Measurements from ENCODE around the gene TTC7B. TPM values are rescaled to one million over a fixed set of nuclear protein-coding genes. Genes with fewer than 3 reads are reported as not detected.

TTC7B gene
- total RNA-seq, 2 experiments from 2014 or later: 1.2 to 1.3 TPM

DNA sequence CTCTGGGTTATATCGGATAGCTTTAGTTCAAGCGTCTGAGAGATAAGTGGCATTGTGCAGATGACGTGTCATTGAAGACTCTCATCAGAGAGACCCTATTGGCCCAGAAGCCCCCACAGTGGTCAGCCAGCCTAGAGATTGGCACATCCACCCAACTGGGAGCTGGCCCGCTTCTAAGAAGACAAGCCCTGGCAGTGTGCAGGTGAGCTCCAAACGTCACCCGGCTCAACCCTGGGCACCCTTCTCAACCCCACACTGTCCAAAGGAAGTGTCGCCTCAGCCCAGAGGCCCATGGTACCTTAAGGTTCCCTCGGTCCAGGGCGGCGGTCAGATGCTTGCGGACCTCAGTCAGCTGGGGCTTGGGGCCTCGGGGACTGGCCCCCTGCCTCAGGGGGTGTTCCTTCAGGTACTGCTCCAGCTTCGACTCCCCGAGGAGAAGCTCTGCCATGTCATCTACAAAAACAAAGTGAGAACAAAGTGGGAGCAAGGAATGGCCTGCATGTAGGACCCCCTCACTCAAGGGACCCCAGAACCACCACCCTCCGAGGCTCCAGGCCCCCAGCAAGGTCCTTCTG is 30.3 kb downstream of the TTC7B start:
- Mint-ChIP-seq H3K4me1 (ENCODE audit: low read depth) (no peaks in the 10 kb centered on the region), H3K4me3 (no peak overlapping the region), H3K9me3 (no peaks in the 10 kb centered on the region), H3K27ac (no peak overlapping the region), H3K36me3 (ENCODE audit: low read depth) (no peaks in the 10 kb centered on the region), H3K27me3 (no peaks in the 10 kb centered on the region)
- DNase-seq: no peak
- Histone ChIP-seq H3K9me3 (ENCODE audit: control insufficient read depth in 1 of 2, insufficient read depth in 1 of 2, low read length in 2 of 2) (no peaks in the 10 kb centered on the region), H3K4me3 (ENCODE audit: low read length) (no peak overlapping the region), H3K36me3 (ENCODE audit: insufficient read depth, low read length) (no peaks in the 10 kb centered on the region), H3K27me3 (ENCODE audit: control insufficient read depth in 1 of 2, insufficient read depth in 2 of 2, low read length in 2 of 2) (no peaks in the 10 kb centered on the region), H3K4me1 (ENCODE audit: insufficient read depth, low read length) (no peaks in the 10 kb centered on the region), H3K27ac (ENCODE audit: low read depth in 1 of 2, low read length in 2 of 2) (no peak overlapping the region)
- intact Hi-C loops (cut with DNase I, micrococcal nuclease): no loop called here
- ChIA-PET POLR2A (no interaction called here), CTCF (no interaction called here)
- no peak for ATAC-seq (ENCODE audit: poor library complexity)
- TF ChIP-seq, protein P1, sequence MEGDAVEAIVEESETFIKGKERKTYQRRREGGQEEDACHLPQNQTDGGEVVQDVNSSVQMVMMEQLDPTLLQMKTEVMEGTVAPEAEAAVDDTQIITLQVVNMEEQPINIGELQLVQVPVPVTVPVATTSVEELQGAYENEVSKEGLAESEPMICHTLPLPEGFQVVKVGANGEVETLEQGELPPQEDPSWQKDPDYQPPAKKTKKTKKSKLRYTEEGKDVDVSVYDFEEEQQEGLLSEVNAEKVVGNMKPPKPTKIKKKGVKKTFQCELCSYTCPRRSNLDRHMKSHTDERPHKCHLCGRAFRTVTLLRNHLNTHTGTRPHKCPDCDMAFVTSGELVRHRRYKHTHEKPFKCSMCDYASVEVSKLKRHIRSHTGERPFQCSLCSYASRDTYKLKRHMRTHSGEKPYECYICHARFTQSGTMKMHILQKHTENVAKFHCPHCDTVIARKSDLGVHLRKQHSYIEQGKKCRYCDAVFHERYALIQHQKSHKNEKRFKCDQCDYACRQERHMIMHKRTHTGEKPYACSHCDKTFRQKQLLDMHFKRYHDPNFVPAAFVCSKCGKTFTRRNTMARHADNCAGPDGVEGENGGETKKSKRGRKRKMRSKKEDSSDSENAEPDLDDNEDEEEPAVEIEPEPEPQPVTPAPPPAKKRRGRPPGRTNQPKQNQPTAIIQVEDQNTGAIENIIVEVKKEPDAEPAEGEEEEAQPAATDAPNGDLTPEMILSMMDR (IDR thresholded peaks at IDR 0.05): no peak

DNA sequence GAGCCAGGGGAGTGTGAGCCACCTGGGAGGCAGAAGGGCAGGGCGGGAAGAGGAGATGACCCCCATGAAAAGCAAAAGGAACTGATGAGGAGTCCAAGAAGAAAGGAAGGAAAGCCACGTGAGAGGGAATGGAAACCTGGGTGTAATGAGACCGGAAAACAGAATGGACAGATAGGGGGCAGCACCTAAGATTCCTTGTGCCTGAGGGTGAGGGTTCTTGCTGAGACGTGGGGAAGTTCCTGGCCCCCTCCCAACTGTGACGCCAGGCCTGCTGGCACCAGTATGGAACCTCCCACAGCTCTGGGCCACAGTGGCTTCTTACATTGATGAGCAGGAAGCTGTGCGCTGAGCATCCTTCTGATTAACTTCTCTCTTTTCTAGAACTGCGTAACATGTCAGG is 30.8 kb downstream of the TTC7B start:
- Mint-ChIP-seq H3K4me1 (ENCODE audit: low read depth) (no peaks in the 10 kb centered on the region), H3K4me3 (no peak overlapping the region), H3K27ac (no peak overlapping the region), H3K27me3 (no peaks in the 10 kb centered on the region), H3K9me3 (no peaks in the 10 kb centered on the region), H3K36me3 (ENCODE audit: low read depth) (no peaks in the 10 kb centered on the region)
- Histone ChIP-seq H3K4me3 (ENCODE audit: low read length) (no peak overlapping the region), H3K27me3 (ENCODE audit: control insufficient read depth in 1 of 2, insufficient read depth in 2 of 2, low read length in 2 of 2) (no peaks in the 10 kb centered on the region), H3K36me3 (ENCODE audit: insufficient read depth, low read length) (no peaks in the 10 kb centered on the region), H3K4me1 (ENCODE audit: insufficient read depth, low read length) (no peaks in the 10 kb centered on the region), H3K9me3 (ENCODE audit: control insufficient read depth in 1 of 2, insufficient read depth in 1 of 2, low read length in 2 of 2) (no peaks in the 10 kb centered on the region), H3K27ac (ENCODE audit: low read depth in 1 of 2, low read length in 2 of 2) (no peak overlapping the region)
- DNase-seq: peak in 2 of 14 experiments; percentile 41 to 51
- ATAC-seq (ENCODE audit: poor library complexity): no peak
- intact Hi-C loops (cut with DNase I, micrococcal nuclease): no loop called here
- ChIA-PET CTCF (no interaction called here), POLR2A (no interaction called here)
- TF ChIP-seq, protein P1 (IDR thresholded peaks at IDR 0.05): no peak

DNA sequence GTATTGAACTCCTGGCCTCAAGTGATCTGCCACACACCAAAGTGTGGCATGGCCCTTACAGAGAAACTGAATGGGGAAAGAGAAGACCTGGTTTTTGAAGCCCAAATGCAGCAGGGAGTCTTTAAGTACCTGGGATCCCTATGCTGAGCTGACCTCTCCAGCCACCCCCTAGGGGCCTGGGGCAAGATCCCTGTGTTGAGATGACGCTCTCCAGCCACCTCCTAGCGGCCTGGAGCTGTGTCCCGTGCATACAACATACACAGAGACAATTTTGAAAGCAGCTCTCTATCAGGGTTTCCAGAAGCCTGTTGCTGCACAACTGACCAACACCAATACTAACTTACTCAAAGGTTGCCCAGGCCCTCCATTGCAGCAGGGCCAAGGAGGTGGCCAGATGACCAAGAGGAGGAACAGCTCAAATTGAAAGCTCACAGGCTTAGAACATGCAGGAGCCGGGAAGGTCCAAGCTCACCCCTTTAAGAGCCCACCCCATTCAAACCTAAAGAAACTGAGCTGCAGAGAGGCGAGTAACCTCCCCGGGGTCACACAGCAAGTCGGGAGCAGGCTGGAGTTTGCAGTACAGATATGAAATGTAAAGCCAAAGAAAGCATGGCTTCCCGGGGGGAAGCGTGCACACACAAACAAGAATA is 31.5 kb downstream of the TTC7B start:
- DNase-seq (no peak), ATAC-seq (ENCODE audit: poor library complexity) (no peak)
- POLR2A ChIA-PET: no interaction called here
- no peaks in the 10 kb centered on the region for H3K4me1 Mint-ChIP-seq (ENCODE audit: low read depth)
- H3K9me3 ChIP-seq (ENCODE audit: control insufficient read depth in 1 of 2, insufficient read depth in 1 of 2, low read length in 2 of 2): no peaks in the 10 kb centered on the region
- no peaks in the 10 kb centered on the region for H3K36me3 Mint-ChIP-seq (ENCODE audit: low read depth)
- H3K36me3 ChIP-seq (ENCODE audit: insufficient read depth, low read length): no peaks in the 10 kb centered on the region
- TF ChIP-seq, protein P1 (IDR thresholded peaks at IDR 0.05): no peak
- no peaks in the 10 kb centered on the region for H3K27me3 Mint-ChIP-seq
- no peak overlapping the region for H3K27ac Mint-ChIP-seq
- CTCF ChIA-PET: no interaction called here
- no peaks in the 10 kb centered on the region for H3K9me3 Mint-ChIP-seq
- H3K4me3 ChIP-seq (ENCODE audit: low read length): no peak overlapping the region
- no peaks in the 10 kb centered on the region for H3K27me3 ChIP-seq (ENCODE audit: control insufficient read depth in 1 of 2, insufficient read depth in 2 of 2, low read length in 2 of 2)
- intact Hi-C loops (cut with DNase I, micrococcal nuclease): no loop called here
- H3K4me1 ChIP-seq (ENCODE audit: insufficient read depth, low read length): no peaks in the 10 kb centered on the region
- H3K4me3 Mint-ChIP-seq: no peak overlapping the region
- no peak overlapping the region for H3K27ac ChIP-seq (ENCODE audit: low read depth in 1 of 2, low read length in 2 of 2)

Data from CD4-positive, alpha-beta T cell (primary cell).